Stimulated activated naive CD8-positive, alpha-beta T cell treated with anti-CD3 and anti-CD28 coated beads, Interleukin-15, Interleukin-2, amounts not matched to agents 100 ng/mL and 50 ng/mL, for 24 hours (primary cell): ENCODE data around the gene PTPRM.
"Not testable (repeated sequence)": the region's sequence is repeated elsewhere in the genome, so short reads cannot be mapped to it uniquely, and the experiment has no call there.

Experiments used
- H3K27ac Mint-ChIP-seq: one replicate; pipeline ENCODE4 v1.8.0; 2021; ENCODE audit warnings: mild to moderate bottlenecking, mixed read lengths
- H3K27me3 Mint-ChIP-seq: one replicate; pipeline ENCODE4 v1.8.0; 2021; ENCODE audit warnings: mixed read lengths
- H3K36me3 Mint-ChIP-seq: one replicate; pipeline ENCODE4 v1.8.0; 2021; ENCODE audit warnings: low read depth, mixed read lengths
- H3K4me1 Mint-ChIP-seq: one replicate; pipeline ENCODE4 v1.8.0; 2021; ENCODE audit warnings: low read depth, mixed read lengths
- H3K4me3 Mint-ChIP-seq: one replicate; pipeline ENCODE4 v1.8.0; 2021; ENCODE audit warnings: mild to moderate bottlenecking, mixed read lengths
- H3K9me3 Mint-ChIP-seq: one replicate; pipeline ENCODE4 v1.8.0; 2021; ENCODE audit warnings: mixed read lengths

Gene PTPRM

DNA sequence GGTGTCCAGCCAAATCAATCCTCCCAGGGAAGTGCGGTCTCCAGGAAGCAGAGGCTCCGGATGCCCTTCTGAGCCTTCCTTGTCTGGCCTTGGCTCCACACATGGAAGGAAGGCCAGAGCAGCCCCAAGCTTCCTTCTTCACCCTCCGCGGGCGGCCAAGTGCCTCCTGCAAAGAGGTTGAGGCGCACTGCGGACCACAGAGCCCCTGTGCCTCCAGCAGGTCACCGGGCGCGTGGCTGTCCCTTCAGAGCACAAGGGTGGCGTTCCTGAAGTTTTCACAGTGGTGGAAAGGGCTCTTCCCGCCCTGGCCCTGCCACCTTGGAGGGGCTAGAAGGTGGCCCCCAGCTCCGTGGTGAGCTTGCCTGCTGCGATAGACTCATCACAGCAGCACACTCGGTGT, 866.2 kb downstream of the PTPRM start:
- no peak overlapping the region for H3K4me3 Mint-ChIP-seq
- no peak overlapping the region for H3K27ac Mint-ChIP-seq
- no peaks in the 10 kb centered on the region for H3K27me3 Mint-ChIP-seq
- H3K9me3 Mint-ChIP-seq, result no peaks in the 10 kb centered on the region
- H3K36me3 Mint-ChIP-seq, result no peaks in the 10 kb centered on the region
- H3K4me1 Mint-ChIP-seq, result no peaks in the 10 kb centered on the region

- no peak overlapping the region for H3K27ac Mint-ChIP-seq
- no peaks in the 10 kb centered on the region for H3K9me3 Mint-ChIP-seq
- no peaks in the 10 kb centered on the region for H3K27me3 Mint-ChIP-seq
- no peaks in the 10 kb centered on the region for H3K36me3 Mint-ChIP-seq
- H3K4me1 Mint-ChIP-seq, result no peaks in the 10 kb centered on the region
- H3K4me3 Mint-ChIP-seq, result no peak overlapping the region
These were observed 866.7 kb downstream of the PTPRM start for GRCh38 chr18:8433771-8434170.

DNA sequence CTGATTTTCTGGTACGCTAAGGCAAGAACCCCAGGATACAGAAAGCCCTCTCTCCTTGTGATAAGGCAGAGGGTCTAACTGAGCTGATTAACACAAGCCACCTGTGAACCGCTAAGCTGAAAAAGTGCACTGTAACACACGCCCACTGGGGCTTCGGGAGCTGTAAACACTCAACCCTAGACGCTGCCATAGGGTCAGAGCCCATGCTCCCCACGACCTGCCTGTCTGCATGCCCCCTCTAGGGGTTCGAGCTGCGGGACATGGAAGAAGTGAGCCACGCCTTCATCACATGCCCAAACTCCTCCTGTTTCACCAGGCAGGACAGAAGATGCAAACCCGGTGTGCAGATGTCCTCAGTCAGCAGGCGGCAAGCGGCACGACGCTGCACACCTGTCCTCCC, 868.3 kb downstream of the PTPRM start:
- Mint-ChIP-seq H3K4me1 (no peaks in the 10 kb centered on the region), H3K27me3 (no peaks in the 10 kb centered on the region), H3K27ac (no peak overlapping the region), H3K4me3 (no peak overlapping the region), H3K9me3 (no peaks in the 10 kb centered on the region), H3K36me3 (no peaks in the 10 kb centered on the region)

DNA sequence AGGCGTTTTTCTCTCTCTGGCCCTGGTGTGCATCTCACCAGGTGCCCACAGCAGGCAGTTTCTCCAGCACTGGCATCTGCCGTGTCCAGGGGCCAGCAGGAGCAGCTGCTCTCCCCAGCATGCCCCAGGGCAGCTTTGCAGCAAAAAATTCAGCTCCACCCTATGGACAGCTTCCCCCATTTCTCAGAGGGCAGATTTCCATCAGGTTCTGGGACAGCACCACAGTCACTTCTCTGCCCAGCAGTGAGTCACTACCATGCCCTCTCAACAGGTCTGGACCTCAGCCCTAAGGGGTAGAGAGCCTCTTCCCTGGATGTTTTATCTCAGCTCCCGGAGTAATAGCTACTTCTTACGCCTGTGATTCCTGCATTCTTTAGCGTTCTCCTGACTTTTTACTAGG, 871.9 kb downstream of the PTPRM start:
- Mint-ChIP-seq H3K9me3 (peaks cover 4% of the 10 kb centered on the region), H3K27me3 (no peaks in the 10 kb centered on the region), H3K4me3 (no peak overlapping the region), H3K4me1 (no peaks in the 10 kb centered on the region), H3K36me3 (no peaks in the 10 kb centered on the region), H3K27ac (no peak overlapping the region)

GRCh38 chr18:8443505-8443904, 876.4 kb downstream of the PTPRM start:
- Mint-ChIP-seq H3K27me3 (no peaks in the 10 kb centered on the region), H3K36me3 (no peaks in the 10 kb centered on the region), H3K9me3 (peaks cover 4% of the 10 kb centered on the region), H3K27ac (no peak overlapping the region), H3K4me1 (no peaks in the 10 kb centered on the region), H3K4me3 (no peak overlapping the region)

- H3K36me3 Mint-ChIP-seq, H3K27me3 Mint-ChIP-seq, H3K9me3 Mint-ChIP-seq, H3K27ac Mint-ChIP-seq, H3K4me1 Mint-ChIP-seq, H3K4me3 Mint-ChIP-seq: not testable (repeated sequence)
These were observed 879.8 kb downstream of the PTPRM start for GRCh38 chr18:8446936-8447335.

DNA sequence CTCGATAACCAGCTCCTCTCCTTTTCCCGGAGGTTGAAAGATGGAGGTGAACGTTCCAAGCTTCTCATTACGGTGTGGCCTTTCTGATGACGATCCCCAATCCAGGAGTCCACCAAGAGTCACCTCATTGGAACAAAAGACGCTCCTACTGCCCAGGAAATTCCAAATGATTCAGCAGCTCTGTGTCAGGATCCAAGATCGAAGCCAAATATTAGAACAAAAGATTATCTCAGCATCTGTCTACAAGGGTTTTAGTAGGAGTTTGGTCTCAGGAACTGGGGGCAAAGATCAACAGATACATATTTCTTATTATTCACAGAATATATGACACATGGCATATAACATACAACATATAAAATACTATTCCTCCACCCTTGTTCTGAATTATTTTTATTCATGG, 881.0 kb downstream of the PTPRM start:
- Mint-ChIP-seq H3K9me3 (no peaks in the 10 kb centered on the region), H3K27ac (no peak overlapping the region), H3K36me3 (no peaks in the 10 kb centered on the region), H3K4me1 (no peaks in the 10 kb centered on the region), H3K4me3 (no peak overlapping the region), H3K27me3 (no peaks in the 10 kb centered on the region)

- H3K36me3 Mint-ChIP-seq, result no peaks in the 10 kb centered on the region
- H3K27me3 Mint-ChIP-seq, result no peaks in the 10 kb centered on the region
- H3K4me1 Mint-ChIP-seq, result no peaks in the 10 kb centered on the region
- H3K9me3 Mint-ChIP-seq, result no peaks in the 10 kb centered on the region
- H3K27ac Mint-ChIP-seq, result no peak overlapping the region
- H3K4me3 Mint-ChIP-seq, result no peak overlapping the region
These were observed 882.9 kb downstream of the PTPRM start for GRCh38 chr18:8450013-8450412.

- H3K27me3 Mint-ChIP-seq, result no peaks in the 10 kb centered on the region
- H3K9me3 Mint-ChIP-seq, result no peaks in the 10 kb centered on the region
- H3K4me3 Mint-ChIP-seq, result no peak overlapping the region
- no peak overlapping the region for H3K27ac Mint-ChIP-seq
- no peaks in the 10 kb centered on the region for H3K4me1 Mint-ChIP-seq
- no peaks in the 10 kb centered on the region for H3K36me3 Mint-ChIP-seq
These were observed 884.0 kb downstream of the PTPRM start for GRCh38 chr18:8450898-8451665.

- Mint-ChIP-seq H3K9me3 (no peaks in the 10 kb centered on the region), H3K27me3 (no peaks in the 10 kb centered on the region), H3K27ac (no peak overlapping the region), H3K4me3 (no peak overlapping the region), H3K4me1 (no peaks in the 10 kb centered on the region), H3K36me3 (no peaks in the 10 kb centered on the region)
These were observed 886.4 kb downstream of the PTPRM start for GRCh38 chr18:8453528-8453927.

DNA sequence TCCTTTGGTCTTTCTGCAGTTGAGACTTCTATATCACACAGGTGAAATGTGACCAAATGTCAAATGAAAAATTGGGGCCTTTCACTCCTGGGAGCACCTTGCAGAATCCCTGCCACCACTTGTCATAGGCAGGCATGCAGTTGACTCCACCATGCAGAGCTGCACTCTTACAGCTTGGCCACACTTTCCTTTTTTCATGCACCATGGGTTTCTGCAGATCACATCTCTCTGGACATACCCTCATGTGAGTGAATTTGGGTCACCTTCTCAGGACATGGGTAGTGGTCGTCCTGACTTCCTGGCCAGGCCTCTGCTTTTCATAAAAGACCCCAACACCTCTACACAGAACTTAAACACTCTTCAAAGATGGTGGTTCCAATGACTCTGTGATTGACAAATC, 887.0 kb downstream of the PTPRM start:
- Mint-ChIP-seq H3K27me3 (no peaks in the 10 kb centered on the region), H3K36me3 (no peaks in the 10 kb centered on the region), H3K27ac (no peak overlapping the region)

GRCh38 chr18:8455661-8456614, 888.8 kb downstream of the PTPRM start:
- Mint-ChIP-seq H3K4me1 (no peaks in the 10 kb centered on the region), H3K27me3 (no peaks in the 10 kb centered on the region), H3K36me3 (no peaks in the 10 kb centered on the region), H3K27ac (no peak overlapping the region), H3K4me3 (no peak overlapping the region), H3K9me3 (no peaks in the 10 kb centered on the region)

More for the DNA sequence above, 887.0 kb downstream of the PTPRM start:
- no peak overlapping the region for H3K4me3 Mint-ChIP-seq
- no peaks in the 10 kb centered on the region for H3K9me3 Mint-ChIP-seq
- no peaks in the 10 kb centered on the region for H3K4me1 Mint-ChIP-seq
